GM18907 (cell line): ENCODE data around the gene MAGOHB.
"Not testable (repeated sequence)": the region's sequence is repeated elsewhere in the genome, so short reads cannot be mapped to it uniquely, and the experiment has no call there.

Source experiments
- ATAC-seq: cut with Tn5 transposase; IDR thresholded peaks from one replicate; pipeline ENCODE4 v1.9.1; 2021; ENCODE audit warnings: mild to moderate bottlenecking, moderate library complexity; ENCODE audit not compliant: unreplicated experiment

MAGOHB gene

GRCh38 chr12:10612984-10613348, 443 bp downstream of the MAGOHB start:
- peak; percentile 10 for ATAC-seq

GRCh38 chr12:10612110-10612509, 1.3 kb downstream of the MAGOHB start:
- ATAC-seq = no peak

- not testable (repeated sequence) for ATAC-seq
Measured at GRCh38 chr12:10611258-10611657, 2.2 kb downstream of the MAGOHB start.

DNA sequence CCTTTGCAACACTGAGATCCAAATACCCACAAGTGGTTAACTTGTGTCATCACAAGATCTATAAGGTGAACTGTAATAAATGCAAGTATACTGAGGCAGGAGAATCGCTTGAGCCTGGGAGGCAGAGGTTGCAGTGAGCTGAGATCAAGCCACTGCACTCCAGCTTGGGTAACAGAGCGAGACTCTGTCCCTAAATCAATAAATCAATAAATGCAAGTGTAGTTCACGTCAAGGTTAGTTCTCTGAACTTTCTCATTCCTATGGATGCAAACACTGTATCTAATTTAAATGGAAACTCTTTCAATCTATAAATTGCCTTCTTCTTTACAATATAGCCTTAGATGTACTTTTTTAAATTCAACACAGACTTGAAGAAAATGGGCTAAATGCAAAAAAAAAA, 3.2 kb downstream of the MAGOHB start:
- no peak for ATAC-seq

GRCh38 chr12:10607885-10608458, 5.4 kb downstream of the MAGOHB start:
- no peak for ATAC-seq

DNA sequence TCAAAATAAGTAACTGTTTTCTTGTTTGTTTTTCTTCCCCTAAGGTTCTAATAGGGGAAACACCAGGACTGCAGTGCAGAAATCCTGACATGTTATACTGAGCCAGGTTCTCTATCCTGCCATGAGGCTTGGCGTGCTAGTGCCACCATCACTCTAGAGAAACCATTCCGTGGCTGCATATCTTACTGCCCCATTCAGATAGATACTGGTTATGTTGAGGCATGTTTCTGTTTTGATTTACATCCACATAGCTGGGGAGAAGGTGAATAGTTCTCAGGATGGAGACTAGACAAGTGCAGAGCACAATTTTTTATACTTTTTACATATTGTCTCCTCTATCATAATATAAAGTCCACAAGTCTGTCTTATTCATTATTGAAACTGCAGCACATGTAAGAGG, 11.5 kb downstream of the MAGOHB start:
- ATAC-seq = no peak

DNA sequence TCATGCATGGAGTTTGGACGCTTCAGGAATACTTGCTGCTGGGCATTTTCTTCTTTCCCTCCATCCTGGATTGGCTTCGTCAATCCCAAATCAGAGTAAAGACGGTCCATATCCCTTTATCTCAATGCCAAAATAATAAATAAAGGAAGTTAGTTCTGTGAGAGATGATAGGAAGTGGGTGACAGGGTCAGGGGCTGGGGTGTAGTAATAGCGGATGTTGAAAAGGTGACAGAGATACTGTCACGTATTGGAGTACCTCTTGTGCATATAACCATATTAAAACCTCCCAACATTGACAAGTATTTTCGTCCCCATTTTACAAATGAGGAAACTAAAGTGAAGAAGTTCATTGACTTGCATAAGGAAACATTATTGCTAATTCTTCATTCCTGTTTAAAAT, 12.4 kb downstream of the MAGOHB start:
- ATAC-seq = no peak

DNA sequence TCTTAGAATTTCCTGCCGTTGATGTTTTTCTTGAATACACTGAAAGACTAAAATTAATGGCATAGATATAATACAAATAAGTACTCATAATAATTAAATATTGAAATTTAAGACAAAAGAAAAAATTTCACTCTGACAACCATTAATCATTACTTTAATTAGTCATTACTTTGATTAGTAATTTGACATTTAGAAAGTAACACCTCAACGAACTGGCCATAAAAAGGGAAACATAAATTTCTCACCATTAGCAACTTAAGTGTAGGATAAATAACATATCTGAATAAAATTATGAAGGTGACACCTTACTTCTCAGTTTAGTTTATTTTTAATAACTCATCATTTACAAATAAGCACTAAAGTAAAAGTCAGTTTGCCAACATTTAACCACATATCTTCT, 17.5 kb downstream of the MAGOHB start:
- no peak for ATAC-seq

- ATAC-seq = no peak
Measured at GRCh38 chr12:10590966-10591365, 22.4 kb downstream of the MAGOHB start.

GRCh38 chr12:10584415-10584814, 29.0 kb downstream of the MAGOHB start:
- no peak for ATAC-seq

DNA sequence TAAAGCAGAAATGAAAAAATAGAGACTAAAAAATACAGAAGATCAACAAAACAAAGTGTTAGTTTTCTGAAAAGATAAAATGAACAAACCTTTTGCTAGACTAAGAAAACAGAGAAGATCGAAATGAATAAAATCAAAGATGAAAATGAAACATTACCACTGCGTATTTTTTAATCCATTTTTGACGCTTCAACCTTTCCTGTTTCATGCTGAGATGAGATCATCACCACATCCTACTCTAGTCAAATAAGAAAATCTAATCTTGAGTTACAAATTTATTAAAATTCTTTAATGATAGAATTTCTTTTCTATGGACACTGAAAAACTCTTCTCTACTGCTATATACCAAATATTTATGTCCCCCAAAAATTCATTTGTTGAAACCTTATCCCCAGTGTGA, 30.7 kb downstream of the MAGOHB start:
- ATAC-seq = no peak

DNA sequence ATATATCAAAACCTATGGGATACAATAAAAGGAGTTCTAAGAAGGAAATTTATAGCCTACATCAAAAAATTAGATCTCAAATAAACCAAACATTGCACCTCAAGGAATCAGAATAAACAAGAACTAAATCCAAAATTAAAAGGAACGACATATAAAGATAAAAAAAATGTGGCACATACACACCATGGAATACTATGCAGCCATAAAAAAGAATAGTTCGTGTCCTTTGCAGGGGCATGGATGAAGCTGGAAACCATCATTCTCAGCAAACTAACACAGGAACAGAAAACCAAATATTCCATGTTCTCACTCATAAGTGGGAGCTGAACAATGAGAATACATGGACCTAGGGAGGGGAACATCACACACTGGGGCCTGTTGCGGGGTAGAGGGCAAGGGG, 31.3 kb downstream of the MAGOHB start:
- ATAC-seq = not testable (repeated sequence)

DNA sequence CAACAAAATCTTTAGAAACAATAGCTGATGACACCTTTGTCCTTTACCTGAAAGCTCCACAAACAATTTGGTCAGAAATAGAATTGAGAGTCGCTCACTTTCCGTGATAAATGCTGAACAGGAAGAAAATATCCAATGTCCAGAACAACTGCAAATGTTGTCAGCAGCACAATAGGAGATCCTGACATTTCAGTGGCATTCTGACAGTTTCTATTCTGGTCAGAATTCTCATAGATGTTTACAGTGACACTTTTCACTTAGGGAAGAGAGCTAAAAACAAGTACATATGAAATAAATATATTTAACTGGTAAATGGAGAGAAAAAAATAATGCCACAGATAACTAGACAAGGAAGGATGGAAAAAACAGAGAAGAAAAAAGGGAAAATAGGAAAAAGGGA, 39.1 kb downstream of the MAGOHB start:
- no peak for ATAC-seq

GRCh38 chr12:10572021-10572490, 41.4 kb downstream of the MAGOHB start:
- not testable (repeated sequence) for ATAC-seq

- no peak for ATAC-seq
Measured at GRCh38 chr12:10571141-10571540, 42.3 kb downstream of the MAGOHB start.

DNA sequence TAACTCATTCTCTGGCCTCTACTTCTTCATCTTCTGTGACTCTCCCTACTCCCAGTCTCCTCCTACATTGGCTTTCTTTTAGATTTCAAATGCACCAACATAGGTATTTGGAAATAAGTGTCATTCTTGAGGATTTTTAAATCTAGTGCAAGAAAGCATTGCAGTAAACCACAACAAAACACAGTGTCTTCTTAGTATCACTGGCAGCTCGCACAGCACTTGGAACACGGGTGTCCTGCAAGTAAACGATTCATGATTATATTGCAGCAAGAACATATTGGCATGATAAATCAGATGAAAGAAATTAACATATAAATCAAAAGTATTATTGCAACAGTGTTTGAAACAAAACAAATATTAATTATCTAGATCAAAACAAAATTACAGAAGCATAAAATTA, 45.6 kb downstream of the MAGOHB start:
- ATAC-seq = no peak

GRCh38 chr12:10563966-10564365, 49.4 kb downstream of the MAGOHB start:
- no peak for ATAC-seq

GRCh38 chr12:10563002-10563401, 50.4 kb downstream of the MAGOHB start:
- no peak for ATAC-seq

- no peak for ATAC-seq
Measured at GRCh38 chr12:10562306-10562933, 51.0 kb downstream of the MAGOHB start.

- no peak for ATAC-seq
Measured at GRCh38 chr12:10559244-10559643, 54.2 kb downstream of the MAGOHB start.

DNA sequence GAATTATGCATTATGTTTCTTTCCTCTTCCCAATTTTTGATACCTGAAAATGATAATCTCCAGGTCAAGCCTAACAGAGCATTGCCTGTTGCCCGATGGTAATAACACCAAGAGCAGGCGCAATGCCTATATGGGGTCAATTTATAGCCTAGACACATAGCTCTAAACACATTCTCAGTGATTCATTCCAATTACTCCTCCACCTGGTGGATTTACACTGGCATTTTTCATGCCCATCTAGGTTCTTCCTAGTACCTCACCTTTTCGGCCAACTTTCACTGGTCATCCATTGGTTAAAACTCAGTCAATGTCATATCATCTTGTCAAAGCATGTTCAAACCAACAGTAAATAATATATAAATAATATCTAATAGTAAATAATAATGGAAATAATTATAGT, 54.6 kb downstream of the MAGOHB start:
- no peak for ATAC-seq

- no peak for ATAC-seq
Measured at GRCh38 chr12:10558301-10558700, 55.1 kb downstream of the MAGOHB start.

GRCh38 chr12:10557766-10558165, 55.6 kb downstream of the MAGOHB start:
- peak; percentile 54 for ATAC-seq
